Left ventricle myocardium inferior (tissue), 1 donor: Measurements from ENCODE around the gene CACNG7. TPM values are rescaled to one million over a fixed set of nuclear protein-coding genes. Genes with fewer than 3 reads are reported as not detected.
A peak's percentile ranks its signal among the peaks of the same experiment; 100 is the strongest.

Experiments used
- DNase-seq: peaks from one replicate; pipeline ENCODE4 v3.0.0-alpha.2; 2020
- H3K27ac ChIP-seq: fragments of 200-600 bp; replicated peaks from 2 replicates; pipeline ENCODE4 v1.8.0; 2021
- H3K27me3 ChIP-seq: fragments of 200-600 bp; 2 replicates; pipeline ENCODE4 v1.8.0; 2021; ENCODE audit warnings: low read depth
- H3K36me3 ChIP-seq: fragments of 200-600 bp; 2 replicates; pipeline ENCODE4 v1.8.0; 2021
- H3K4me1 ChIP-seq: fragments of 200-600 bp; 2 replicates; pipeline ENCODE4 v1.8.0; 2021
- H3K4me3 ChIP-seq: fragments of 200-600 bp; 2 replicates; pipeline ENCODE4 v1.8.0; 2021; ENCODE audit warnings: mild to moderate bottlenecking, moderate library complexity
- H3K9me3 ChIP-seq: fragments of 200-600 bp; replicated peaks from 2 replicates; pipeline ENCODE4 v1.8.0; 2021
- intact Hi-C: fragments of 100-400 bp; cut with micrococcal nuclease; formaldehyde crosslinking; loops from one replicate; pipeline ENCODE4 v1.11.0; 2022
- total RNA-seq: library from RNA; stranded (reverse); fragmentation: NEBNext Ultra II Directional; extraction: Animal tissue kit (Norgen Biotek cat#: 25700); gene quantifications from one replicate; pipeline ENCODE4 v1.2.1, GENCODE V29; 2021
- TF ChIP-seq, protein P1 (sequence below): fragments of 200-600 bp; IDR thresholded peaks from 2 replicates; pipeline ENCODE4 v1.8.0; 2021; ENCODE audit warnings: antibody characterized with exemption, mild to moderate bottlenecking, borderline replicate concordance
- donor health status: DM: no; HTN: yes; CAD: no; lungs with severe emphysema.

The CACNG7 gene
- total RNA-seq, 1 donor from 2014 or later: not detected

DNA sequence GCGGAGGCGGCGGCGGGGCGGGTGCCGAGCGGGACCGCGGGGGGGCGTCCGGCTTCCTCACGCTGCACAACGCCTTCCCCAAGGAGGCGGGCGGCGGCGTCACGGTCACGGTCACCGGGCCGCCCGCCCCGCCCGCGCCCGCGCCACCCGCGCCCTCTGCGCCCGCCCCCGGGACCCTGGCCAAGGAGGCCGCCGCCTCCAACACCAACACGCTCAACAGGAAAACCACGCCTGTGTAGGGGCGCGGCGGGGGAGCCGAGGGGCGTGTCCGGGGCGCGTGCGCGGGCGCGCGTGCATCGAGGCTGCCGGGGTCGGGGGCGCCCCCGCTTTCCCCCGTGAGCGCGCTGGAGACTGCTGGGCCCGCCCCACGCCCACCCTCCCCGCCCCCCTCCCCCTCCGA lies 73.5 kb downstream of the CACNG7 start:
- no peak overlapping the region for H3K27ac ChIP-seq
- no peaks in the 10 kb centered on the region for H3K36me3 ChIP-seq
- no peaks in the 10 kb centered on the region for H3K9me3 ChIP-seq
- intact Hi-C loops: no loop called here
- peaks cover 86% of the 10 kb centered on the region for H3K27me3 ChIP-seq
- peak overlapping the region; percentile 59 for H3K4me3 ChIP-seq
- TF ChIP-seq, protein P1, sequence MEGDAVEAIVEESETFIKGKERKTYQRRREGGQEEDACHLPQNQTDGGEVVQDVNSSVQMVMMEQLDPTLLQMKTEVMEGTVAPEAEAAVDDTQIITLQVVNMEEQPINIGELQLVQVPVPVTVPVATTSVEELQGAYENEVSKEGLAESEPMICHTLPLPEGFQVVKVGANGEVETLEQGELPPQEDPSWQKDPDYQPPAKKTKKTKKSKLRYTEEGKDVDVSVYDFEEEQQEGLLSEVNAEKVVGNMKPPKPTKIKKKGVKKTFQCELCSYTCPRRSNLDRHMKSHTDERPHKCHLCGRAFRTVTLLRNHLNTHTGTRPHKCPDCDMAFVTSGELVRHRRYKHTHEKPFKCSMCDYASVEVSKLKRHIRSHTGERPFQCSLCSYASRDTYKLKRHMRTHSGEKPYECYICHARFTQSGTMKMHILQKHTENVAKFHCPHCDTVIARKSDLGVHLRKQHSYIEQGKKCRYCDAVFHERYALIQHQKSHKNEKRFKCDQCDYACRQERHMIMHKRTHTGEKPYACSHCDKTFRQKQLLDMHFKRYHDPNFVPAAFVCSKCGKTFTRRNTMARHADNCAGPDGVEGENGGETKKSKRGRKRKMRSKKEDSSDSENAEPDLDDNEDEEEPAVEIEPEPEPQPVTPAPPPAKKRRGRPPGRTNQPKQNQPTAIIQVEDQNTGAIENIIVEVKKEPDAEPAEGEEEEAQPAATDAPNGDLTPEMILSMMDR: no peak
- H3K4me1 ChIP-seq: peaks cover 33% of the 10 kb centered on the region
- DNase-seq: peak; percentile 55

DNA sequence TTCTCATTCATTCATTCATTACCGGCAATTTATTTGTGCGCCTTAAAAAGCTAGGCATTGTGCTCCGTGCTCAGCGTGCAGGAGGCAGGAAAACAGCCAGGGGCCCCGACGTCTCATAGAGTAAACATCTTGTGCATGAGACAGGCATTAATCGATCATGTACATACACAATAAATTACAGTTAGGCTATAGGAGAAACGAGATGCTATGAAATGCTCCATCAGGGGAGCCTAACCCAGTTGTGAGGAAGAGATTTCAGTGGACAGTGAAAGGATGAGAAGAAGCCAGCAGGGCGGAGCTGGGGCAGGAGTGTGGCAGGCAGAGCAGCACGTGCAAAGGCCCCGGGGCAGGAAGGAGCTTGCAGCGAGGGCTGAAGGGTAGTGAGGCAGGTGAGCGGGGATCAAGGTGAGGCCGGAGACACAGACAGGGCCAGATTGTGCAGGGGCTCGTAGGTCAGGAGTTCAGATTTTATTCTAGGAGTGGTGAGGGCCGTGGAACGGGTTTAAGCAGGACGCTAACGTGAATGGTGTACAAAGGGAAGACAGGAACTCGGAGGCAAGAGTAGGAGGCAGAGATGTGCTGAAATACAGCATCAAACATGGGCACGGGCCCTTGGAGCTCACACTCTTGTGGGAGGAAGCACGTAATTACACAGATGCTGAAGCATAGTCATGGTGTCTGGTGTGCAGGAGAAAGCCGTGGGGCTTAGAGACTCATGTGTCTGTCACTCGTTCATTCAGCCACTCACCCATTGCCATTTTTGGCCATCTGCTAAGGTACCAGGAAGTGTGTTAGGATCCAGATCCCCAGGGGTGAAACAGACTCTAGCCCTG lies 74.6 kb downstream of the CACNG7 start:
- no peaks in the 10 kb centered on the region for H3K36me3 ChIP-seq
- no peak overlapping the region for H3K27ac ChIP-seq
- intact Hi-C loops: no loop called here
- DNase-seq: no peak
- H3K4me1 ChIP-seq: peaks cover 23% of the 10 kb centered on the region
- peaks cover 79% of the 10 kb centered on the region for H3K27me3 ChIP-seq
- no peaks in the 10 kb centered on the region for H3K9me3 ChIP-seq
- TF ChIP-seq, protein P1: no peak
- H3K4me3 ChIP-seq: no peak overlapping the region

DNA sequence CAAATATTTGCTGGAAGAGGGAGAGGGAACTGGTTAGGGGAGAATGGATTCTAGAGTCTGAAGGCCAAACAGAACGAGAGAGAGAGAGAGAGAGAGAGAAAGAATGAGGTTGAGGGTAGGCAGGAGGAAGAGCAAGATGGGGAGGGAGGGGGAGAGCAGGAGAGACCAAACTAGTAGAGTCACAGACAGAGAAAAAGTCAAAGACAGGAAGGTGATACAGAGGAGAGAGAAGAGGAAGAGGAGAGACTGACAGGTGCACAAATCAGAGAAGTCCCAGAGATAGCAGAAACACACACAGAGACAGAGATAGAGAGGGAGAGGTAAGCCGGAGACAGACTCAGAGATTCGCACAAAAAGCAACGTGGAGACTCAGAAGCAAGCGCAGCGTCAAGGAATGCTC lies 76.8 kb downstream of the CACNG7 start:
- no peaks in the 10 kb centered on the region for H3K36me3 ChIP-seq
- H3K4me3 ChIP-seq: no peak overlapping the region
- no peak for DNase-seq
- peaks cover 6% of the 10 kb centered on the region for H3K4me1 ChIP-seq
- TF ChIP-seq, protein P1: no peak
- H3K9me3 ChIP-seq: no peaks in the 10 kb centered on the region
- H3K27me3 ChIP-seq: peaks cover 73% of the 10 kb centered on the region
- intact Hi-C loops: no loop called here
- no peak overlapping the region for H3K27ac ChIP-seq

DNA sequence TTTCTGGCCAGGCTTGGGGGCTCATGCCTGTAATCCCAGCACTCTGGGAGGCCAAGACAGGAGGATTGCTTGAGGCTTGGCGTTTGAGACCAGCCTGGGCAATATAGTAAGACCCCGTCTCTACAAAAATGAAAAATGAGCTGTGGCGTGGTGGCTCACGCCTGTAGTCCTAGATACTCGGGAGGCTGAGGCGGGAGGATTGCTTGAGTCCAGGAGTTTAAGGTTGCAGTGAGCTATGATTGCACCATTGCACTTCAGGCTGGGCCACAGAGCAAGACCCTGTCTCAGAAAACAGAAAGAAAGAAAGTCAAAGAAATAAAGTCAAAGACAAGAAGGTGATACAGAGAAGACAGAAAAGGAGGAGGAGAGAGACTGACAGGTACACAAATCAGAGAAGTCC lies 79.9 kb downstream of the CACNG7 start:
- H3K9me3 ChIP-seq: no peaks in the 10 kb centered on the region
- H3K27me3 ChIP-seq: peaks cover 73% of the 10 kb centered on the region
- H3K36me3 ChIP-seq: no peaks in the 10 kb centered on the region
- intact Hi-C loops: no loop called here
- H3K4me3 ChIP-seq: no peak overlapping the region
- no peak for DNase-seq
- TF ChIP-seq, protein P1: no peak
- H3K27ac ChIP-seq: no peak overlapping the region
- H3K4me1 ChIP-seq: peaks cover 6% of the 10 kb centered on the region

DNA sequence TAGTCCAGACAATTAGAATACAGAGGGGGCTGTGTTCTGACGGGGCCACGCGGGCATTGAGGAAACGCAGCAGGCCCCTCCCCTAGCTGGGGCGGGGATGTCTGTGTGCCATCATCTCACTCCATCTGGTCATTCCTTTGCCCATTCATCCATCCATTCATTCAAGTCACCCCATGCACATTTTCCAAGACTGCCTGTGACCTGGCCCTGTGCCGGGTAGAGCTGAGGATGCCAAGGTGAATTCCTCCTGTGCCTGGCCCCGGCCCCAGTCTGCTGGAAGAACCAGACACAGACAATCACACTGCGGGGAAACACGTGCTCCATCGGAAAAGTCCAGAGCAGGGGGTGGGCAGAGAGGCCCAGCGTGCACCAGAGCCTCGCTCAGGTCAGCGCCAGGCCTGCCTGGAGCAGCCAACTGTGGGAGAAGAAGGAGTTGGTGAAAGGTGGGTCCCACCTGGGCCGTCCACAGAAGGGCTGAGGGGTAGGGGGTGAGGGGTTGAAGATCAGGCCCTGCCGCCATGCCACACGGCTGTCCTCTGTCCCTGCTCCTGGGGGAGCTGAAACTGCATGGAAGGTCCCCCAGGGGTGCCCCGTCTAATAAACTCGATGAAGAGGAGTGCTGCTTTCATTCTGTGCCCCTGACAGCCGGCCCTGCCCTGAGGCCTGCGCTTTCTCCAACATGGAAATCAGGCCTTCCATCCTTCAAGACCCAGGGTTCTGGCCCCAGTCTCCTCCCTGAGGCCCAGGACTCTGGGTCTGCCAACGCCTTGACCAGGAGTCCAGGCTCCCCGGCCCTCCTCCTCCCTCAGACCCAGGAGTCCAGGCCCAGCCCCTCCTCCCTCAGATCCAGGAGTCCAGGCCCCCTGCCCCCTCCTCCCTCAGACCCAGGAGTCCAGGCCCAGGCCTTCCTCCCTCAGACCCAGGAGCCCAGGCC lies 80.8 kb downstream of the CACNG7 start:
- intact Hi-C loops: no loop called here
- no peaks in the 10 kb centered on the region for H3K9me3 ChIP-seq
- H3K36me3 ChIP-seq: no peaks in the 10 kb centered on the region
- no peak for DNase-seq
- H3K27ac ChIP-seq: no peak overlapping the region
- no peak overlapping the region for H3K4me3 ChIP-seq
- peaks cover 73% of the 10 kb centered on the region for H3K27me3 ChIP-seq
- peaks cover 6% of the 10 kb centered on the region for H3K4me1 ChIP-seq
- TF ChIP-seq, protein P1: no peak
